WI38 (cell line): ENCODE data around the gene USP36.

Experiments
- H3K4me3 ChIP-seq: 2 replicates; pipeline ENCODE4 v1.5.1; 2011; ENCODE audit warnings: low read depth, mild to moderate bottlenecking, control low read depth, low read length
- CTCF ChIP-seq: IDR thresholded peaks from 2 replicates; pipeline ENCODE4 v1.5.1; 2012; ENCODE audit warnings: low read depth, mild to moderate bottlenecking, control low read depth, low read length

Gene USP36

GRCh38 chr17:78790552-78790951 is 50.1 kb downstream of the USP36 start:
- no peak for TF ChIP-seq CTCF
- H3K4me3 ChIP-seq = no peak overlapping the region

- H3K4me3 ChIP-seq = no peak overlapping the region
- no peak for TF ChIP-seq CTCF
Measured at GRCh38 chr17:78789663-78790181, 50.9 kb downstream of the USP36 start.

- H3K4me3 ChIP-seq = no peak overlapping the region
- no peak for TF ChIP-seq CTCF
Measured at GRCh38 chr17:78789149-78789662, 51.4 kb downstream of the USP36 start.

- H3K4me3 ChIP-seq = no peak overlapping the region
- TF ChIP-seq CTCF = no peak
Measured at GRCh38 chr17:78788451-78788850, 52.2 kb downstream of the USP36 start.

- no peak overlapping the region for H3K4me3 ChIP-seq
- no peak for TF ChIP-seq CTCF
Measured at GRCh38 chr17:78787444-78787843, 53.2 kb downstream of the USP36 start.

- no peak overlapping the region for H3K4me3 ChIP-seq
- no peak for TF ChIP-seq CTCF
Measured at GRCh38 chr17:78785663-78786057, 55.0 kb downstream of the USP36 start.

GRCh38 chr17:78785011-78785662 is 55.5 kb downstream of the USP36 start:
- H3K4me3 ChIP-seq = no peak overlapping the region
- no peak for TF ChIP-seq CTCF
